Smooth muscle cell of the brain vasculature (primary cell): ENCODE results near the gene GSE1.

Experiments used
- DNase-seq: peaks from one replicate; pipeline ENCODE4 v3.0.0-alpha.2; 2012; ENCODE audit warnings: low read depth, low spot score

The GSE1 gene

GRCh38 chr16:85658504-85659326 is 45.6 kb downstream of the GSE1 start:
- no peak for DNase-seq

- DNase-seq = no peak
Observed at GRCh38 chr16:85659336-85659735, 46.2 kb downstream of the GSE1 start.

GRCh38 chr16:85659805-85660511 is 46.8 kb downstream of the GSE1 start:
- DNase-seq = peak; percentile 18

- no peak for DNase-seq
Observed at GRCh38 chr16:85660843-85661739, 48.0 kb downstream of the GSE1 start.

GRCh38 chr16:85661740-85662481 is 48.8 kb downstream of the GSE1 start:
- DNase-seq = no peak

GRCh38 chr16:85662482-85662812 is 49.3 kb downstream of the GSE1 start:
- no peak for DNase-seq

- no peak for DNase-seq
Observed at GRCh38 chr16:85662976-85663830, 50.1 kb downstream of the GSE1 start.

- DNase-seq = no peak
Observed at GRCh38 chr16:85663891-85664321, 50.8 kb downstream of the GSE1 start.

GRCh38 chr16:85664580-85665372 is 51.7 kb downstream of the GSE1 start:
- no peak for DNase-seq

- DNase-seq = no peak
Observed at GRCh38 chr16:85665373-85665740, 52.2 kb downstream of the GSE1 start.

GRCh38 chr16:85665929-85666328 is 52.8 kb downstream of the GSE1 start:
- DNase-seq = no peak

- DNase-seq = no peak
Observed at GRCh38 chr16:85667261-85667660, 54.1 kb downstream of the GSE1 start.

- DNase-seq = no peak
Observed at GRCh38 chr16:85667841-85668413, 54.8 kb downstream of the GSE1 start.

GRCh38 chr16:85668676-85669424 is 55.7 kb downstream of the GSE1 start:
- DNase-seq = no peak

GRCh38 chr16:85670840-85671239 is 57.7 kb downstream of the GSE1 start:
- no peak for DNase-seq

- DNase-seq = no peak
Observed at GRCh38 chr16:85673529-85674417, 60.7 kb downstream of the GSE1 start.

GRCh38 chr16:85674418-85674755 is 61.3 kb downstream of the GSE1 start:
- no peak for DNase-seq

GRCh38 chr16:85674828-85675227 is 61.7 kb downstream of the GSE1 start:
- no peak for DNase-seq
